ENCODE results near the gene VRK3. TPM values are rescaled to one million over a fixed set of nuclear protein-coding genes. Genes with fewer than 3 reads are reported as not detected.

VRK3 gene
- total and polyA plus RNA-seq, 2 donors (not counting 1 experiment from before 2014, with no cell fraction given) = 58.5 to 123 TPM

GRCh38 chr19:49954933-49955332, 70.2 kb downstream of the VRK3 start:
- H3K27ac Mint-ChIP-seq = no peak overlapping the region
- DNase-seq (no peak), ATAC-seq (ENCODE audit: low read depth) (no peak)
- no peak overlapping the region for H3K4me2 ChIP-seq (replicated peaks; ENCODE audit: low read depth, low read length, poor library complexity, severe bottlenecking)
- peaks cover 0 to 21% (median 0%) of the 10 kb centered on the region in 4 experiments for H3K27me3 ChIP-seq (replicated peaks in 1 of 4; ENCODE audit: control extremely low read depth in 1 of 4, control insufficient read depth in 3 of 4, insufficient read depth in 4 of 4, low read length in 3 of 4)
- ChIA-PET POLR2A (no interaction called here), CTCF (interaction anchor here (0.6 to 1.6 kb wide), 3 partner anchors 11 to 20 kb away, joined by 3 to 6 read pairs (median 4); no protein-coding TSS in a partner anchor)
- no peaks in the 10 kb centered on the region for H4K20me1 ChIP-seq (ENCODE audit: control insufficient read depth, insufficient read depth, low read length, poor library complexity, severe bottlenecking)
- H3K27ac ChIP-seq (ENCODE audit: low read length in 2 of 2) = no peak overlapping the region
- peaks cover 40% of the 10 kb centered on the region for H3K27me3 Mint-ChIP-seq
- H3K4me1 Mint-ChIP-seq = peaks cover 13% of the 10 kb centered on the region
- no peak overlapping the region for H3K4me3 Mint-ChIP-seq
- peaks cover 3 to 8% of the 10 kb centered on the region in 2 donors for H3K4me1 ChIP-seq (ENCODE audit: control insufficient read depth in 2 of 2, insufficient read depth in 2 of 2, low read length in 2 of 2)
- no peaks in the 10 kb centered on the region for H3K79me2 ChIP-seq (ENCODE audit: control insufficient read depth, insufficient read depth, low read length)
- H2AFZ ChIP-seq (ENCODE audit: insufficient read depth, low read depth, low read length, poor library complexity, severe bottlenecking) = no peak overlapping the region
- no peak overlapping the region for H3K4me3 ChIP-seq (ENCODE audit: control extremely low read depth in 1 of 5, extremely low read depth in 1 of 5, insufficient read depth in 1 of 5, low read depth in 2 of 5, low read length in 4 of 5)
- TF ChIP-seq CTCF (IDR thresholded peaks at IDR 0.05) = no peak
- TF ChIP-seq EZH2 (IDR thresholded peaks at IDR 0.05; ENCODE audit: borderline replicate concordance, insufficient read depth, low read depth, low read length, poor library complexity, severe bottlenecking) = no peak
- H3K9me3 Mint-ChIP-seq (ENCODE audit: insufficient read depth) = no peaks in the 10 kb centered on the region
- no peaks in the 10 kb centered on the region for H3K36me3 ChIP-seq (replicated peaks in 1 of 2; ENCODE audit: control extremely low read depth in 1 of 2, control insufficient read depth in 1 of 2, extremely low read depth in 1 of 2, insufficient read depth in 2 of 2, low read length in 1 of 2)
- no peak overlapping the region for H3K9ac ChIP-seq (ENCODE audit: low read length)
- no peaks in the 10 kb centered on the region for H3K9me3 ChIP-seq (ENCODE audit: control extremely low read depth in 1 of 3, control insufficient read depth in 2 of 3, insufficient read depth in 1 of 3, low read length in 2 of 3)
- intact Hi-C loops (cut with micrococcal nuclease) = no loop called here
- 96% methylated on average over 9 of the region's 11 CpGs for WGBS (ENCODE audit: insufficient coverage)

- no peaks in the 10 kb centered on the region for H3K79me2 ChIP-seq (ENCODE audit: control insufficient read depth, insufficient read depth, low read length)
- no peaks in the 10 kb centered on the region for H3K36me3 ChIP-seq (replicated peaks in 1 of 2; ENCODE audit: control extremely low read depth in 1 of 2, control insufficient read depth in 1 of 2, extremely low read depth in 1 of 2, insufficient read depth in 2 of 2, low read length in 1 of 2)
- WGBS (ENCODE audit: insufficient coverage) = 33% methylated on average over 12 of the region's 12 CpGs
- peak overlapping the region; percentile 47 for H2AFZ ChIP-seq (ENCODE audit: insufficient read depth, low read depth, low read length, poor library complexity, severe bottlenecking)
- H4K20me1 ChIP-seq (ENCODE audit: control insufficient read depth, insufficient read depth, low read length, poor library complexity, severe bottlenecking) = no peaks in the 10 kb centered on the region
- DNase-seq = no peak
- no peak for TF ChIP-seq EZH2 (IDR thresholded peaks at IDR 0.05; ENCODE audit: borderline replicate concordance, insufficient read depth, low read depth, low read length, poor library complexity, severe bottlenecking)
- no peak for TF ChIP-seq CTCF (IDR thresholded peaks at IDR 0.05)
- H3K27ac ChIP-seq (ENCODE audit: low read length in 2 of 2) = no peak overlapping the region
- peaks cover 3 to 8% of the 10 kb centered on the region in 2 donors for H3K4me1 ChIP-seq (ENCODE audit: control insufficient read depth in 2 of 2, insufficient read depth in 2 of 2, low read length in 2 of 2)
- Mint-ChIP-seq H3K4me3 (no peak overlapping the region), H3K27ac (no peak overlapping the region), H3K4me1 (peaks cover 13% of the 10 kb centered on the region), H3K27me3 (peaks cover 42% of the 10 kb centered on the region), H3K9me3 (ENCODE audit: insufficient read depth) (no peaks in the 10 kb centered on the region)
- H3K27me3 ChIP-seq (replicated peaks in 1 of 4; ENCODE audit: control extremely low read depth in 1 of 4, control insufficient read depth in 3 of 4, insufficient read depth in 4 of 4, low read length in 3 of 4) = peaks cover 0 to 25% (median 0%) of the 10 kb centered on the region in 4 experiments
- CTCF ChIA-PET = interaction anchor here (0.6 to 1.6 kb wide), 5 partner anchors 11 to 350 kb away, joined by 3 to 6 read pairs (median 3); no protein-coding TSS in a partner anchor
- intact Hi-C loops (cut with micrococcal nuclease) = no loop called here
- H3K9me3 ChIP-seq (ENCODE audit: control extremely low read depth in 1 of 3, control insufficient read depth in 2 of 3, insufficient read depth in 1 of 3, low read length in 2 of 3) = no peaks in the 10 kb centered on the region
- peak overlapping the region; percentile 35 for H3K4me2 ChIP-seq (replicated peaks; ENCODE audit: low read depth, low read length, poor library complexity, severe bottlenecking)
- no peak overlapping the region for H3K4me3 ChIP-seq (ENCODE audit: control extremely low read depth in 1 of 5, extremely low read depth in 1 of 5, insufficient read depth in 1 of 5, low read depth in 2 of 5, low read length in 4 of 5)
- no peak overlapping the region for H3K9ac ChIP-seq (ENCODE audit: low read length)
- no peak for ATAC-seq (ENCODE audit: low read depth)
- POLR2A ChIA-PET = no interaction called here
Measured at GRCh38 chr19:49954092-49954829, 70.9 kb downstream of the VRK3 start.
